Gastroesophageal sphincter (tissue), 2 donors: ENCODE measurements around the gene MZB1.

ENCODE experiments used
- EP300 ChIP-seq: sonication (generic); formaldehyde crosslinking; IDR thresholded peaks from one replicate; pipeline ENCODE4 v1.6.1; 2017; ENCODE audit warnings: antibody characterized with exemption, mild to moderate bottlenecking
- POLR2AphosphoS5 ChIP-seq: sonication (generic); formaldehyde crosslinking; IDR thresholded peaks from one replicate; pipeline ENCODE4 v1.6.1; 2017; ENCODE audit warnings: antibody characterized with exemption

- TF ChIP-seq POLR2AphosphoS5 (no peak), EP300 (no peak)
Measured at GRCh38 chr5:139403418-139403786, 13.7 kb upstream of the MZB1 start.
